ENCODE measurements around the gene MYO18A. TPM values are rescaled to one million over a fixed set of nuclear protein-coding genes. Genes with fewer than 3 reads are reported as not detected.

The MYO18A gene
- total and polyA plus RNA-seq, 12 donors, result 61.4 to 442 (median 327) TPM

DNA sequence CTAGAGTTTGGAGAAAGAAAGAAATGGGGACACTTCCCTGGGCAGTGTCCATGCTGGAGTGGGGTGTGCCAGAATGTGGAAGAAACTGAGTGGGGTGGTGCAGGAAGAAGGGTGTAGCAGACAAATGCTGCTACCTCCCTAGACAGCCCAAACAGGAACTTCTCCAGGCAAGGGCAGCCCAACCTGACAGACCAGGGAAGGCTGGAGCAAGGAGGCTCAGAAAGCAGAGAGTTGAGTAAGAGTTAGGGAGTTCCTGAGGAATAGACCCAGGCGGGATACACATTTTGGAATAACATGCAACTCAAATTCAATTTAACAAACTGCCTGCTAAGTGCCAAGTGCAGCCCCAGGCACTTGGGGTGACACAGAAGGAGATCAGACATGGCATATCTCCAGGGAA, 1.0 kb upstream of the MYO18A start:
- Histone ChIP-seq H3K27me3 (peaks cover 0 to 5% (median 0%) of the 10 kb centered on the region in 7 donors), H3K36me3 (no peaks in the 10 kb centered on the region), H3K27ac (peak overlapping the region in 5 of 10 donors; percentile 88 to 97 (median 91)), H3K9me3 (no peaks in the 10 kb centered on the region), H3K4me1 (peaks cover 27 to 48% (median 43%) of the 10 kb centered on the region in 9 donors), H3K4me3 (no peak overlapping the region)
- no peak for ATAC-seq
- TF ChIP-seq, protein P1, sequence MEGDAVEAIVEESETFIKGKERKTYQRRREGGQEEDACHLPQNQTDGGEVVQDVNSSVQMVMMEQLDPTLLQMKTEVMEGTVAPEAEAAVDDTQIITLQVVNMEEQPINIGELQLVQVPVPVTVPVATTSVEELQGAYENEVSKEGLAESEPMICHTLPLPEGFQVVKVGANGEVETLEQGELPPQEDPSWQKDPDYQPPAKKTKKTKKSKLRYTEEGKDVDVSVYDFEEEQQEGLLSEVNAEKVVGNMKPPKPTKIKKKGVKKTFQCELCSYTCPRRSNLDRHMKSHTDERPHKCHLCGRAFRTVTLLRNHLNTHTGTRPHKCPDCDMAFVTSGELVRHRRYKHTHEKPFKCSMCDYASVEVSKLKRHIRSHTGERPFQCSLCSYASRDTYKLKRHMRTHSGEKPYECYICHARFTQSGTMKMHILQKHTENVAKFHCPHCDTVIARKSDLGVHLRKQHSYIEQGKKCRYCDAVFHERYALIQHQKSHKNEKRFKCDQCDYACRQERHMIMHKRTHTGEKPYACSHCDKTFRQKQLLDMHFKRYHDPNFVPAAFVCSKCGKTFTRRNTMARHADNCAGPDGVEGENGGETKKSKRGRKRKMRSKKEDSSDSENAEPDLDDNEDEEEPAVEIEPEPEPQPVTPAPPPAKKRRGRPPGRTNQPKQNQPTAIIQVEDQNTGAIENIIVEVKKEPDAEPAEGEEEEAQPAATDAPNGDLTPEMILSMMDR (IDR thresholded peaks at IDR 0.05), result no peak
- WGBS, 2 donors, result 78 to 88% methylated on average over 1 of the region's 1 CpG
- intact Hi-C loops (cut with DNase I), result loop anchor here in 4 of 10 donors (2.0 to 5.0 kb wide), 5 partner anchors 32 to 54 kb away; no protein-coding TSS in a partner anchor
- DNase-seq, result no peak

DNA sequence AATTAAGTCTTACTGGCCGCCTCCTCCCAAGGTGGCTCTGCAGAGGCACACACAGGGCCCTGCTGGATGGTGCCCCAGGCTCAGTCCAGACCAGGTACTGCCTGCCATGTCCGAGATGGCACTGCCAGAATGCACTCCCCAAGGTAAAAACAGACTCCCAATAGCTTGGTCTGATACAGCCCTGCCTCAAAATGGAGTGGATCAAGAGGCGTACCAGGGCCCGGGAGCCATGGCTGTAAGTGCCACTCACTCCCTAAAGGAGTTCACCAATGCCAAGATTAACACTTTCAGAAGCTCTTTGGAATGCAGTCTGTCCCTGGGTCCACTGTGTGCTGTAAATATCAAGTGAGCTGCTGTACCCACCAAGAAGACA, 576 bp upstream of the MYO18A start:
- ATAC-seq, result peak in 2 of 8 donors; percentile 1 to 21
- WGBS, 2 donors, result 63 to 68% methylated on average over 4 of the region's 4 CpGs
- peaks cover 27 to 53% (median 47%) of the 10 kb centered on the region in 9 donors for H3K4me1 ChIP-seq

DNA sequence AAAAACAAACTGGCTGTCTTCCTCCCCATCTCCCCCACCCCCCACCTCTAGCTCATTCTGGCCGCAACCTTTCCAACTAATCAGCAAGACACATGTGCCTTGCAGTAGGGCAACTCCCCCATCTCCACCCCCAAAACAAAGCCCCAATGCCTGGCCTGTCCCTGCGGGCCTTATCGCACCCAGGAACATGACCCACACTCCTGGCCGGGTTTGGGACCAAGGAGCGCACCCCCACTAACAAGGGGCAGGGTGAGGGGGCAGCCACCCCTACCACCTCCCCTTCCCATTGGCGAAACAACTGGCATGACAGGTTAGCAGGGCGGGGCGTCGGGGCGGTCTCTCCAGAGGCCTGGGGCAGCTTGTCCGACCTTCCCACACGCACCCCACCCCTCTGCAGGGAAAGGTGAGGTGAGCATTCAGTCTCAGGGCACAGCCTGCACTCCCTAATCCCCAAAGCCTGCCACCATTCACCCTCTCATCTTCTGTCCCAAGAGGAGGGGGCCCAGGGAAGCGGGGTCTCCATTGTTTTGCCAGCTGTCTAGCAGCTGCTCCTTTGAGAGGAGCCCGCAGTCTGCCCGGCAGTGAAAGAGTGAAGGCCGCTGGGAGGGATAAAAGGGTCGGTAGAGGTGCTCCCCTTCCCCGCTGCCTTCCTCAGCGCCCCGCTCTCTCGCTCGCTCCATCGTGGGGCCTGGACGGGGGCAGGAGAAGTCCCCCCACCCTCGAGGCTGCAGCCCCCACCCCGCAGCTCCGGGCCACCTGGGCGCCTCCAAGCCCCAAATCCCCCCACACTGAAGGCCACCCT, 765 bp downstream of the MYO18A start:
- Histone ChIP-seq H3K27ac (peak overlapping the region; percentile 60 to 97 (median 90)), H3K36me3 (peaks cover 0 to 1% (median 0%) of the 10 kb centered on the region in 9 donors), H3K9me3 (no peaks in the 10 kb centered on the region), H3K4me1 (peaks cover 27 to 58% (median 49%) of the 10 kb centered on the region in 9 donors), H3K27me3 (peaks cover 0 to 5% (median 0%) of the 10 kb centered on the region in 7 donors), H3K4me3 (peak overlapping the region; percentile 48 to 77 (median 68))
- intact Hi-C loops (cut with DNase I), result loop anchor here in 8 of 10 donors (1.0 to 10.0 kb wide), 8 partner anchors 30 to 113 kb away; no protein-coding TSS in a partner anchor
- DNase-seq (peak; percentile 54 to 58), ATAC-seq (peak; percentile 6 to 67 (median 47))
- TF ChIP-seq, protein P1 (IDR thresholded peaks at IDR 0.05), result no peak
- 8 to 13% methylated on average over 22 to 28 of the region's 28 CpGs for WGBS, 2 donors

More for the DNA sequence above, 576 bp upstream of the MYO18A start:
- Histone ChIP-seq H3K4me3 (peak overlapping the region in 9 of 10 donors; percentile 62 to 77 (median 71)), H3K9me3 (no peaks in the 10 kb centered on the region), H3K36me3 (no peaks in the 10 kb centered on the region), H3K27ac (peak overlapping the region; percentile 47 to 97 (median 90)), H3K27me3 (peaks cover 0 to 5% (median 0%) of the 10 kb centered on the region in 7 donors)
- TF ChIP-seq, protein P1 (IDR thresholded peaks at IDR 0.05), result no peak
- intact Hi-C loops (cut with DNase I), result loop anchor here in 7 of 10 donors (1.0 to 5.0 kb wide), 6 partner anchors 31 to 53 kb away; no protein-coding TSS in a partner anchor
- DNase-seq, result no peak

DNA sequence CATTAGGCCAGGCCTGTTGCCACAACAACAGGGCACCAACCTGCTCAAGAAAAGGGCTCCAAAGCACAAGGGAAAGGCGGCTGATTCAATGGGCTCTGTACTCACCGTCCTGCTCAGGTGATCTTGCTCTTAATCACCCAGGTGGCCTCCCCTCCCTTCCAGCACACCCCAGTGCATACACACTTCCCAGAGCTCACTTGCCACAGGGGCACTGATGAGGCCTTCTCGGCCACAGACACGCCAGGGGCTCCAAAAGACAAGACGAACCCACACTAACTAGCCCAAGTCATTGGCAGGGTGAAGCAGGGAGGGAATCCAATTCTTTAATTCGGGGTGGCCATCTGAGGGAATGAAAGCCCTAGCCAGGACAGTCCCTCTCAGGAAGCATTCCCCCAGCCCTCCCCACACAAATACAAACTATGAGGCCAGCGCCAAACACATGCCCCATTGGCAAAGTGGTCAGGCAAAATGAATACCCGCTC, 1.4 kb downstream of the MYO18A start:
- 41 to 46% methylated on average over 8 of the region's 8 CpGs for whole genome bisulfite sequencing, 2 donors
- Histone ChIP-seq H3K27ac (peak overlapping the region; percentile 60 to 97 (median 90)), H3K36me3 (peaks cover 0 to 6% (median 0%) of the 10 kb centered on the region in 9 donors), H3K27me3 (peaks cover 0 to 5% (median 0%) of the 10 kb centered on the region in 7 donors), H3K4me3 (peak overlapping the region; percentile 48 to 77 (median 68)), H3K4me1 (peaks cover 27 to 58% (median 49%) of the 10 kb centered on the region in 9 donors), H3K9me3 (no peaks in the 10 kb centered on the region)
- TF ChIP-seq, protein P1 (IDR thresholded peaks at IDR 0.05), result no peak
- intact Hi-C loops (cut with DNase I), result loop anchor here in 2 of 10 donors (2.0 to 10.0 kb wide), 2 partner anchors 106 to 114 kb away; no protein-coding TSS in a partner anchor
- ATAC-seq (no peak), DNase-seq (no peak)

All from heart right ventricle (tissue), 16 donors.